HG02970 (cell line): ENCODE measurements around the gene KCNAB1.

Experiments
- ATAC-seq: cut with Tn5 transposase; IDR thresholded peaks from one replicate; pipeline ENCODE4 v1.9.1; 2021; ENCODE audit warnings: mild to moderate bottlenecking, moderate library complexity, moderate number of reproducible peaks; ENCODE audit not compliant: unreplicated experiment, low FRiP score

The KCNAB1 gene

GRCh38 chr3:156509189-156510174, 389.1 kb downstream of the KCNAB1 start:
- ATAC-seq = no peak

GRCh38 chr3:156511987-156512677, 391.8 kb downstream of the KCNAB1 start:
- ATAC-seq = no peak

DNA sequence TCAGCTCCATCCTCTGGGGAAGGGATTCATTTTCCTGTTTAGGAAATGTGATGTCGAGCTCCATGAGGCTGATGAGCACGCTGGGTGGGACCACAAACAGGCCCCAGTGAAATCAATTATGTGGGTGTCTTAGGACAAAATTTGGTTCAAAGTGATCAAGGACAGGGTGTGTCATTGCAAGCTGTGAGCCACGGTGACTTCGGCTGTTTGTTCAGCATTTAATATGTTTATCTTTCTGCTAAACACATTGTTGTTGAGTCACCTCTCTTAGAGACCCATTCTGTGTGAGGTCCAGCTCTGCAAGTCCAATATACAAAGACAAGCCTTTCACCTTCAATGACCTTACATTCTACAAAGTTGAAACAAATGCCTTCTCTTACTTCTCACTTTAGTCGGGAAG, 393.2 kb downstream of the KCNAB1 start:
- ATAC-seq = no peak

DNA sequence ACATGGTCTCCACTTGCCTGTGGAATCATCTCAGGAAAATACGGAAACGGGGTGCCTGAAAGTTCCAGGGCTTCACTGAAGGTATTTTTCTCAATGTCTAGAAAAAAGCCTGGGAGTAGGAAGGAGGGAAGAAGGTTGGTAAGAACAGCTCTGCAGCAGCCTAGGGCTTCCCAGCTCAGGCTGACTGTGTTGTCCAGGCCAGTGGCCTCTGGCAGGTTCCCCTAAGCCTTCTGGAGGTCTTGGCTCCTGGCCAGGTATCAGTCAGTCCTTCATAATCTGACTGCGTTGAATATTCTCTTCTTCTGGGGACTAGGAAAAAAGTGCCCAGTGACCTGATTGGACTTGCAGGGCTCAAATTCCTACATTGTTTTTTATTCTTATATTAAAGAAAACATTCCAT, 395.9 kb downstream of the KCNAB1 start:
- no peak for ATAC-seq

DNA sequence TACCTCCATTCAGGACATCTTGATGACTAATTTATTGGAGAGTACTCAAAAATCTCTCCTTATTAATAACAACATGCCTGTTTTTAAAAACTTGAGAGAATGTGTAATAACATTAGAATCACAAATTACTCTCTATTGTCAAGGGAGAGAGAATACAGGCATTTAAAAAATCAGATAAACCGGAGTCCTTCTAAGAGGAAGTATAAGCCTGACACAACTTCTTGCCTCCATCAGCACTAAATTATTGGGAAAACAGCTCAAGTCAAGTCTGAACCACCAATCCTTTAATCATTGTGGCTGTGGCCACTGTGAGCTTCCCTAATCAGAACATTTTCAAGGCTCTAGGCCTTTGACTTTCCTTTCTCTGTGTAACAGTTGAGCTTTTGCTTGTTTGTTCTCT, 396.6 kb downstream of the KCNAB1 start:
- ATAC-seq = no peak

GRCh38 chr3:156518726-156519125, 398.3 kb downstream of the KCNAB1 start:
- no peak for ATAC-seq

DNA sequence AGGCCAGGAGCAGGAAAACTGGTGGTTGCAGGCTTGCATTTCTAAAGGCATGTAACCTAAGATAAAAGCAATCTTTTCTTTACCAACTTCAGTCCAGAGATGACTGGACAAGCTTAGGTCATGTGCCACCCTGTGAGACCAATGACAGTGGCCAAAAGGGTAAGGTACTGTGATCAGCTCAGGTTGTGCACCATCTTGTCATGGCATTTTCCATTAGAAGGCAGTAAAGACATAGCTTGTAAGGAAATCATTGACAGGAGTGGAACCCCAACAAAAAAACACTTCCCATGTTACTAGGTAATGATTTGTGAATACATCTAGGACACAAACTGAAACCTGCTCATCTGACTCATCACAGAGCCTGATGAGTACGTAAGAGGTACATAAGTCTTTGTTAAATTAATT, 399.4 kb downstream of the KCNAB1 start:
- ATAC-seq = peak; percentile 77

DNA sequence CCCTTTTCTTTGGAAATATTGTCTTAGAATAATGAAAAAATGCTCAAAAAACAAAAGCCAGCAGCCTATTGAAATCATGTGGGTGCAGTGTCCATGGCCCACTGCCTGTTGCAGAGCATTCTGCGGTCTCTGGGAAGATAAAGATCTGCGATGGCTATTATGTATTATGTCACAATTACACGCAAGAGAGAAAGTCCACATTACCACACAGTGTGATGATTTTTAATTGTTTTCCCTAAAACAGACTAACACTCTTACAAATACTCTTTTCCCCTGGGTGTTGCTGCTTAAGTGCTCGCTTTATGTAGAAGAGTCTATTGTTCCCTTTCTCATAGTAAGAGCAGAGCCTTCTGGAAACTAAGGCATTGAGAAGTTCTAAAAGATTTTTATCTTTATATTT, 402.3 kb downstream of the KCNAB1 start:
- ATAC-seq = no peak

GRCh38 chr3:156525808-156526207, 405.4 kb downstream of the KCNAB1 start:
- no peak for ATAC-seq

- no peak for ATAC-seq
Measured at GRCh38 chr3:156527060-156527459, 406.7 kb downstream of the KCNAB1 start.

DNA sequence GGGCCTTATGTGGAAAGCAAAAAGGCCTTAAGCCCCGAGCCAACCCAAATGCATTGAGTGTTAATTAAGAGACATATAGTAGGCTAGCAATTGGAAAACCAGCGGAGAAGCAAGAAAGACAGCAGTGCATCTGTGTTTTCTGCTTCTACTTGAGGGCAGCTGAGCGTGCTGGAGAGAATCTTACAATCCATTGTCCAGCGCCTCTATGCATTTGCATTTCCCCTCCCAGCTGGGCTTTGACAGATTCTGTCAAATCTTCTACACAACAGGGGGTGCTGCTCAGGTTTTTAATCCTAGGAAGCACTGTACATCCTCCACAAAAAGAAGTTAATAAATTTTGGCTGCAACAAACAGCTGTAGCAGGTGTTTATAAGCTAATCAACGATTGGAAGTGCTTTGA, 410.6 kb downstream of the KCNAB1 start:
- ATAC-seq = no peak

DNA sequence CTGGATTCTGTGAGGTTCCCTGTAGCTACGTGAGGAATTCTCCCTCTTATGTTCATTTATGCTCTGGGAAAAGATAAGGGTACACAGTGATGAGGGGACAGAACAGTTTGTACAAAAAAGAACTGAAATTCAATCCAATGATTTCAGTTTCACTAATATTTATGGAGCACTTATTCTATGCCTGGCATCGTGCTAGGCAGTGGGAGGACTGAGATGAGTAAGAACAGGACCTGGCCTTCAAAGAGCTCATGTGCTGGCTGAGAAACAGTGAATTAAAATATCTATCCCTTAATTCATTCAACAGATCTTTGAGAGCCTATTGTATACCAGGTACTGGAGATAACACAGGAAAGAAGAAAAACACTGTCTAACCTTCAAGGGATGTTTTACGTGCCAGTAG, 412.4 kb downstream of the KCNAB1 start:
- no peak for ATAC-seq

DNA sequence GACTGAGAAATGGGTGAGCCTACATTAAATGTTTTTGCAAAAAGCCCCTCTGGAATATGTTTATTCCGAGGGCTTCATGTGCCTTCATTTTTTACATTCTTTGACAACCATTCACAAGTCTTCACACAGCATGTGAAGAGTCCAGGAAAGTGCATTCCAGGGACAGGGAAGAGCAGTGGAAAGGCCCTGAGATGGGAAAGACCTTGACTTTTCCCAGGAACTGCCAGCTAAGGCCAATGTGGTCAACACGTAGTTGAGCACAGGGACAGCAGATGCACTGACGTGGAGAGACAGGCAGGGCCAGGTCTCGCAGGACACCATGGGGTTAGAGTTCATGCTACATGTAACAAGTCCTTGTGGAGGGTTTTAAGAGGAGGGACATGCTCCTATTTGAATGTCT, 412.8 kb downstream of the KCNAB1 start:
- ATAC-seq = no peak

- ATAC-seq = no peak
Measured at GRCh38 chr3:156535162-156535627, 414.8 kb downstream of the KCNAB1 start.

DNA sequence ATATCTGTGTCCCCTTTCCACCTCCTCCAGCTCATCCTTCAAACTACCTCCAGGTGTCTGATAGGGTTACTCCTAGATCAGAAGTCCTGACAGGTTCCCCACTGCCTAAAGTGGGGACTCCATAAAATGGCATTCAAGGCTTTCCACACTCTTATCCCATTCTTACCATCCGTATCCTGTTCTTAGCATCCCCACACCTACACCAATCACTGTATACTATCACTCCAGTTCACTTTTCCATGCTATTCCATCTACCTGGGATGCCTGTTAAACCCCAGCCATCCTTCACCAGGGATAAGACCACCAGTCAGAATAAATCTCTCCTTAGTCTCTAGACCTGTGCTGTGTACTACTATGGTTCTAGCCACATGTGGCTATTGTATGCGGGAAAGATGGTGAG, 415.4 kb downstream of the KCNAB1 start:
- ATAC-seq = no peak

DNA sequence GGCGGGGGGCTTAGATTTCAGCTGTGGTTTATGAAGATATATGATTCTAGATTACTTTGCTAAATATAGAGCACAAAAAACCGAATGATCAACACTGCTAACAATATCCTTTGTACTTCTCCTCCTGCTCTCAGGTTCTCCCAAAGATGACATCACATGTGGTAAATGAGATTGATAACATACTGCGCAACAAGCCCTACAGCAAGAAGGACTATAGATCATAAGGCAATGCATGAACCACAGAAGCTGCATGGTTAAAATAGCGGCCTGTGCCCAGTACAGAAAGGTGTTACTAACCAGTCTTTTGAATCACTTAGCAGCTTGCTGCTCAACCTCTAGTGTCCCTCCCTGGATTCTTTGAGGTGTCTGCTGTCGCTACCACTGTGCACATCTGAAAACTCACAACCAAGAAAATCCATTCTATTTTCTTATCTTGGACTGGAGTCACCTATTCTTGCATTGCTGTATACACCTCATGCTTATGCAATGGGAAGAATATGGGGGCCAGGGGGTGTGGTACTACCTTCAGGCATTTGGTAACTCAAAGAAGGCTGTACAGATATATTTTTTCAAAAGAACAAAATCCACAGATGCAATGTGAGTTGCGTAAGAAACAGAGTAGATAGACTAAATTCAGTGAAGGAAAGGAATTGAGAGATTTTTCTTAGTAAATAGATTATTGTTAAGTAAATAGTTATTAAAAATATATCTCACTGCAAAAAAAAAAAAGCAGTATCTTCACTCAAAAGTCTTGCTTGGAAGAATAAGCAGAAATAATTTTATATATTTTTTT, 416.3 kb downstream of the KCNAB1 start:
- no peak for ATAC-seq

DNA sequence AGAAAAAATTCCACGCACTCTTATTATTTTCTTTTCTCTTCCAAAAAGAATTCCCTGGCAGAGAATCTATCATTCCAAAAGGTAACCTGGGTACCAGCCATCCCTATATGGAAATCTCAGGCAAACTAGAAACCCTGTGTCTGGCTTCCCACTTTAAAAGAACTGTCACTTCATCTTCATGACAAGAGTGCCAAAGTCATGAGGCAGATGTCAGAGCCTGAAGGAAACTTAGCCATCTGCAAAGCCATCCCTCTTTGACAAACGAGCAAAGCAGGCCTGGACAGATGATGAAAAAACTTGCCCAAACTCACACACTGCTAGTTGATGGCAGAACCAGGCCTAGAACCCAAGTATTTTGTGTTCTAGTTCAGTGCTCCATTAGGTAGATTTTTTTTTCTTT, 418.7 kb downstream of the KCNAB1 start:
- ATAC-seq = no peak

DNA sequence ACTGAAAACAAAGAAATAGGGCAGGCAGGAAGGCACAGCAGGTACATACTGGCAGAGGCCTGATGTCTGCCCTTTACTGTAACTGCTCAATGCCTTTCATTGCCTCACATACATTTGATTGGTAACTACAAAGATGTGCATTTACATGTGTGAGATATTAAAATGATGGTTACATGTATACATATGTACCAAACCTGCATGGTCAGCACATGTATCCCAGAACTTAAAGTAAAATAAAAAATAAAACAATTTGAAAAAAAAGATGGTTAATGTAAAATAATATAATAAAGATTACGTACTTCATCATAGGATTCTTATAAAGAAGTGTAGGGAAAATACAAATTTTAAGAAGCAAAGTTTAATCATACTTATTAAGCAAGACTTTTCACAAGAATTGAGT, 419.4 kb downstream of the KCNAB1 start:
- no peak for ATAC-seq

GRCh38 chr3:156542101-156543042, 422.0 kb downstream of the KCNAB1 start:
- no peak for ATAC-seq
